HUES64 (cell line): Measurements from ENCODE around the gene DDX52.

ENCODE experiments used
- H3K27ac ChIP-seq: 2 replicates; pipeline ENCODE4 v1.7.0; 2013; ENCODE audit warnings: low read depth, low read length, inconsistent platforms
- H3K27me3 ChIP-seq: 2 replicates; pipeline ENCODE4 v1.6.1; 2013; ENCODE audit warnings: mild to moderate bottlenecking, low read length; ENCODE audit not compliant: insufficient read depth
- H3K36me3 ChIP-seq: 2 replicates; pipeline ENCODE4 v1.6.1; 2013; ENCODE audit warnings: mild to moderate bottlenecking, low read length; ENCODE audit not compliant: insufficient read depth
- H3K4me1 ChIP-seq: 2 replicates; pipeline ENCODE4 v1.6.1; 2013; ENCODE audit warnings: mild to moderate bottlenecking, low read length, moderate library complexity; ENCODE audit not compliant: insufficient read depth
- H3K4me3 ChIP-seq: 2 replicates; pipeline ENCODE4 v1.5.1; 2013; ENCODE audit warnings: mild to moderate bottlenecking, low read length, moderate library complexity
- H3K9ac ChIP-seq: 2 replicates; pipeline ENCODE4 v1.6.1; 2013; ENCODE audit warnings: mild to moderate bottlenecking, low read depth, low read length
- H3K9me3 ChIP-seq: 2 replicates; pipeline ENCODE4 v1.6.1; 2013; ENCODE audit warnings: low read depth, low read length; ENCODE audit not compliant: insufficient read depth
- WGBS: fragments of 150-250, 120-280 bp; methylation state at CpG from one replicate; pipeline ENCODE4 v1.1.7; 2013; ENCODE audit warnings: missing lambda C conversion rate; 5-methylcytosine and 5-hydroxymethylcytosine counted together

Gene DDX52

GRCh38 chr17:37673386-37673785 lies 30.1 kb upstream of the DDX52 start:
- H3K4me1 ChIP-seq, result no peaks in the 10 kb centered on the region
- 94% methylated on average over 2 of the region's 2 CpGs for WGBS
- no peaks in the 10 kb centered on the region for H3K9me3 ChIP-seq
- no peak overlapping the region for H3K9ac ChIP-seq
- no peak overlapping the region for H3K4me3 ChIP-seq
- no peaks in the 10 kb centered on the region for H3K27me3 ChIP-seq
- no peak overlapping the region for H3K27ac ChIP-seq
- no peaks in the 10 kb centered on the region for H3K36me3 ChIP-seq

- Histone ChIP-seq H3K27ac (no peak overlapping the region), H3K4me1 (no peaks in the 10 kb centered on the region), H3K9ac (no peak overlapping the region), H3K4me3 (no peak overlapping the region), H3K36me3 (no peaks in the 10 kb centered on the region), H3K27me3 (no peaks in the 10 kb centered on the region), H3K9me3 (no peaks in the 10 kb centered on the region)
- whole genome bisulfite sequencing, result 92% methylated on average over 3 of the region's 3 CpGs
Measured at GRCh38 chr17:37672548-37673078, 29.4 kb upstream of the DDX52 start.

DNA sequence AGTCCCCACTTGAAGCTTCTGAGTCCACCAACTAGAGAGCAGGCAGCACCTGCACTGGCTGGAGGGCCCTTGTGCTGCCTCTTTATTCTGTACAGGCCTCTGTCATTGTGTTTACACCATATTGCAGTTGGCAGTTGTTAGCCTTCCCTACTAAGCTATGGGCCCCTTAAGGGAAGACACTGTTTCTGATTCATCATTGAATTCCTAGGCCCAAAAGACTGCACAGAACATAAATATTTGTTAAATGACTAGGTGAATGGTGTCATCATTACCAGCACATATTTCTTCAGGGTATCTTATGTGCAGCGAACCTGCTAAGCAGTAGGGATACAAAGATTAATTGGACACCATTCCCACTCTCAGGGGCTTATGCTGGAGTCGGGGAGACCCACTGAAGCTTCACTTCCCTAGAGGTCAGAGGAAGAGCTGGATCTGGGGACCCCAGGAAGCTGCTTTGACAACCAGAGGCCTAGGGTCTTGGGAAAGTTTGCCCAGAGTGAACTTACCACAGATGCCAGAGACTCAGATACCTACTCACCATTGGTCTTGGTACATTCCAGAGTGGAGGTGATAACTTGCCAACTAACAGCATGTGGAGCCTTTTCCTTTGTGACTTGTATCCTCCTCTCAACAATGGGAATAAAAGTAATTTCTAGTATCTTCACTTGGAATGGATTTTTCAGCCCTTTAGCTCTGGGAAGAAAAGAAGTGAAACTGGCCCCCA lies 28.7 kb upstream of the DDX52 start:
- no peaks in the 10 kb centered on the region for H3K36me3 ChIP-seq
- no peaks in the 10 kb centered on the region for H3K9me3 ChIP-seq
- H3K27me3 ChIP-seq, result no peaks in the 10 kb centered on the region
- H3K9ac ChIP-seq, result no peak overlapping the region
- H3K4me3 ChIP-seq, result no peak overlapping the region
- no peaks in the 10 kb centered on the region for H3K4me1 ChIP-seq
- no peak overlapping the region for H3K27ac ChIP-seq
- WGBS, result 94% methylated on average over 2 of the region's 2 CpGs

- WGBS, result 92% methylated on average over 9 of the region's 9 CpGs
- H3K27me3 ChIP-seq, result no peaks in the 10 kb centered on the region
- H3K36me3 ChIP-seq, result no peaks in the 10 kb centered on the region
- H3K4me1 ChIP-seq, result no peaks in the 10 kb centered on the region
- no peaks in the 10 kb centered on the region for H3K9me3 ChIP-seq
- no peak overlapping the region for H3K9ac ChIP-seq
- H3K4me3 ChIP-seq, result no peak overlapping the region
- no peak overlapping the region for H3K27ac ChIP-seq
Measured at GRCh38 chr17:37671028-37671823, 28.0 kb upstream of the DDX52 start.

DNA sequence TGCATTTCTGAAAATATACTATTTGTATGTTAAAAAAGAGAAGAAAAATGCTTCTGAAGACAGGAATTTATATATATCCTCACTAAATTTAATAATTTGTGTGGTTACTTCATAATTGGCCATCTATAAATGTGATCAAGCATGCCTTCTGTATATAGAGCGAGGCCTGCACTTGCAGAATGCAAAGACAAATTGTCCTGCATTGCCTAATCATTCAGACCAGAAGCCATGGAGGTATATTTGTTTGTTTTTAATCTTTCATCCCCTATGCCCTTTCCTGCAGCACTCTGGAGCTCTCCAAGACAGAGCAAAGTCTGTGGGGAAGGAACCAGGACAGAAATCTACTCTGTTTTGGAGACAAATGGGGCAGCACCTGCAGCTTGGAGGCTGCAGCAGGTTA lies 23.8 kb upstream of the DDX52 start:
- Histone ChIP-seq H3K27me3 (peaks cover 4% of the 10 kb centered on the region; the same call in 1 of the 2 replicates), H3K36me3 (no peaks in the 10 kb centered on the region)
- 93% methylated on average over 1 of the region's 1 CpG for WGBS

GRCh38 chr17:37664214-37664613 lies 21.0 kb upstream of the DDX52 start:
- no peak overlapping the region for H3K9ac ChIP-seq
- 94% methylated on average over 2 of the region's 3 CpGs for WGBS
- peaks cover 10% of the 10 kb centered on the region for H3K4me1 ChIP-seq
- H3K27ac ChIP-seq, result no peak overlapping the region
- H3K9me3 ChIP-seq, result no peaks in the 10 kb centered on the region
- no peaks in the 10 kb centered on the region for H3K36me3 ChIP-seq
- peaks cover 8% of the 10 kb centered on the region; the same call in 1 of the 2 replicates for H3K27me3 ChIP-seq
- H3K4me3 ChIP-seq, result no peak overlapping the region

More for the DNA sequence above, 23.8 kb upstream of the DDX52 start:
- H3K4me1 ChIP-seq, result peaks cover 7% of the 10 kb centered on the region
- H3K27ac ChIP-seq, result no peak overlapping the region
- H3K9ac ChIP-seq, result no peak overlapping the region
- no peak overlapping the region for H3K4me3 ChIP-seq
- no peaks in the 10 kb centered on the region for H3K9me3 ChIP-seq

- H3K9ac ChIP-seq, result no peak overlapping the region
- no peaks in the 10 kb centered on the region for H3K9me3 ChIP-seq
- no peak overlapping the region for H3K4me3 ChIP-seq
- no peak overlapping the region for H3K27ac ChIP-seq
- 25% methylated on average over 4 of the region's 4 CpGs for WGBS
- H3K27me3 ChIP-seq, result peaks cover 8% of the 10 kb centered on the region; the same call in 1 of the 2 replicates
- H3K36me3 ChIP-seq, result no peaks in the 10 kb centered on the region
- H3K4me1 ChIP-seq, result peaks cover 10% of the 10 kb centered on the region
Measured at GRCh38 chr17:37662353-37662752, 19.1 kb upstream of the DDX52 start.

GRCh38 chr17:37661400-37662014 lies 18.3 kb upstream of the DDX52 start:
- Histone ChIP-seq H3K36me3 (no peaks in the 10 kb centered on the region), H3K27ac (no peak overlapping the region), H3K9me3 (no peaks in the 10 kb centered on the region), H3K9ac (no peak overlapping the region), H3K4me3 (no peak overlapping the region), H3K27me3 (peaks cover 8% of the 10 kb centered on the region; the same call in 1 of the 2 replicates), H3K4me1 (peaks cover 10% of the 10 kb centered on the region)
- WGBS, result 86% methylated on average over 1 of the region's 1 CpG

DNA sequence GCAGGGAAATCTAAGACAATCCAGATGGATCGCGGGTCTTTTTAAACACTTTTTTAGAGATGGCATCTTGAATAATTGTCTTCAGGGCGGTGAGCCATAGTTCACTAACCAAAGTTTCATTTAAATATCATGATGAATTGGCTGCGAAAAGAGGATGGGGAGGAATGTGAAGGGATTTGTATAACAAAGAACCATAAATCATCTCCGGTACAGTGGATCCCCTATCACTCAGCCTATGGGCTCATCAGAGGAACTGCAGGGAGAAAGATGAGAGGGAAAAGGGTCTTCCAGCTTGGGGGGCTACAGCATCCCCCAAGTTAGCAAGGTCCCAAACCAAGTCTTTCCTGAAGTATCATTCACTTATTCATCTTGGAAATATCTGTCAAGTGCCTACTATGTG lies 16.7 kb upstream of the DDX52 start:
- Histone ChIP-seq H3K9me3 (no peaks in the 10 kb centered on the region), H3K27me3 (peaks cover 8% of the 10 kb centered on the region; the same call in 1 of the 2 replicates), H3K9ac (no peak overlapping the region), H3K36me3 (no peaks in the 10 kb centered on the region), H3K4me1 (peaks cover 10% of the 10 kb centered on the region), H3K4me3 (no peak overlapping the region), H3K27ac (no peak overlapping the region)
- 93% methylated on average over 2 of the region's 5 CpGs for WGBS

DNA sequence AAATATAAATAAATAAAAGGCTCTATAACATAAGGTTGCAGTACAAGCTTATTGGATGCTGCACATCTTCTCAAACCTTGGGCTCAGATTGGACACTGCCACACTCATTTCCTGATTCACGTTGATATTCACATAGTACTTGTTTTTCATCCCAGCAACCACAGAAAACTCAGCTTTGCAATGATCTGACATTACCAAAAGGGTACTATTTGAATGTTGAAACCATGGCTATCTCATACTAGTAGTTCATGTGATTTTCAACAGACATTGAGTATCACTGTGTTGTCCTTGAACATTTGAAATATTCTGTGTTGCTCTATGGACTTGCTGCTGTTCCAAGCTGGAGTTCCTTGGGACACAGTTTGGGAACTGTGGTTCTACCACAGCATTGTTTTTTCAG lies 14.0 kb upstream of the DDX52 start:
- Histone ChIP-seq H3K27me3 (peaks cover 4% of the 10 kb centered on the region; the same call in 1 of the 2 replicates), H3K36me3 (no peaks in the 10 kb centered on the region), H3K9ac (no peak overlapping the region), H3K4me3 (no peak overlapping the region), H3K9me3 (no peaks in the 10 kb centered on the region), H3K27ac (no peak overlapping the region), H3K4me1 (peaks cover 4% of the 10 kb centered on the region)
- WGBS, result 98% methylated on average over 1 of the region's 1 CpG

DNA sequence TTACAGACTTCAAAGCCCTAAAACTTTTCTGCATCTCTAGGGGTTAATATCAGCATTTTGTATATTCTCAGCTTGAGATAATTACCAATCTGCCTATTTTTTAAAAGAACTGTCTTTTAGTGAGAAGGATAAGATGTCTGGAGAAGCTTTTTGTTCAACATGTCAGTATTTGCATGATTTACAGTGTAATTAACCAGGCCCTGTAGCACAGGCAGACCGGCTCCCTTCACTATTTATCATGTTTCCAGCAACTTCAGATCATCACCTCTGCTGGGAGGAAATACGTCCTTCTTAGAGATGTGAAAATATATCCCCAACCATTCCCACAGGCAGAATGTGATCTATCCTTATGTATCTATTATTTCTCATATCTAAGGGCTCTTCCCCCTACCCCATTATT lies 8.6 kb upstream of the DDX52 start:
- Histone ChIP-seq H3K9me3 (no peaks in the 10 kb centered on the region), H3K27me3 (peaks cover 20% of the 10 kb centered on the region), H3K9ac (no peak overlapping the region), H3K4me1 (no peaks in the 10 kb centered on the region), H3K36me3 (no peaks in the 10 kb centered on the region), H3K4me3 (no peak overlapping the region), H3K27ac (no peak overlapping the region)
- 93% methylated on average over 2 of the region's 2 CpGs for WGBS
